Ovary (tissue), 9 donors: ENCODE data around the gene RASA2. TPM values are rescaled to one million over a fixed set of nuclear protein-coding genes. Genes with fewer than 3 reads are reported as not detected.

ENCODE experiments used
- DNase-seq, 5 donors: peaks; one replicate each; pipeline ENCODE4 v3.0.0-alpha.2; 2019 to 2020
- H3K27ac ChIP-seq, 2 donors: fragments of 200-600 bp; one replicate each; pipeline versions ENCODE4 v1.5.1 to v1.8.0; 2019 to 2022
- H3K27me3 ChIP-seq: fragments of 200-600 bp; one replicate; pipeline ENCODE4 v1.8.0; 2022
- H3K36me3 ChIP-seq: fragments of 200-600 bp; sonication (generic); one replicate; pipeline ENCODE4 v1.5.1; 2019
- H3K4me1 ChIP-seq: one replicate; pipeline ENCODE4 v1.8.1; 2013; ENCODE audit warnings: mild to moderate bottlenecking, moderate library complexity; ENCODE audit not compliant: insufficient read depth
- H3K4me3 ChIP-seq: fragments of 200-600 bp; sonication (generic); one replicate; pipeline ENCODE4 v1.5.1; 2017
- H3K9me3 ChIP-seq, 2 donors: fragments of 200-600 bp in 1 of 2; sonication (generic) in 1 of 2; one replicate each; pipeline versions ENCODE4 v1.5.1 to v1.8.1; 2013 to 2019; ENCODE audit warnings: mild to moderate bottlenecking in 1 of 2, moderate library complexity in 1 of 2
- CTCF ChIP-seq, 3 donors: fragments of 450-650 bp in 2 of 3; fragments of 200-600 bp in 1 of 3; IDR thresholded peaks; one replicate each; pipeline versions ENCODE4 v1.5.1 to v1.8.0; 2016 to 2022; ENCODE audit warnings: antibody characterized with exemption in 3 of 3, mild to moderate bottlenecking in 1 of 3
- EP300 ChIP-seq: sonication (generic); formaldehyde crosslinking; IDR thresholded peaks from one replicate; pipeline ENCODE4 v1.6.1; 2017; ENCODE audit warnings: antibody characterized with exemption
- POLR2A ChIP-seq: fragments of 450-650 bp; IDR thresholded peaks from one replicate; pipeline ENCODE4 v1.6.1; 2017; ENCODE audit warnings: antibody characterized with exemption, mild to moderate bottlenecking, moderate library complexity
- WGBS, 3 donors: extraction: QIAGEN DNeasy Blood & Tissue Kit in 1 of 3; methylation state at CpG; one replicate each; pipeline versions ENCODE4 v1.1.5 to v1.1.7; 2013 to 2017; 5-methylcytosine and 5-hydroxymethylcytosine counted together
- intact Hi-C, 4 donors: fragments of 100-400 bp; cut with DNase I; formaldehyde crosslinking; loops; one replicate each; pipeline versions ENCODE4 v1.11.0 to v1.15.1; 2022 to 2023
- polyA plus RNA-seq, 2 donors: library from polyadenylated mRNA; stranded (reverse); fragments of 200-250 nt in 1 of 2; fragments of 350-450 nt in 1 of 2; fragmentation: Illumina TruSeq in 1 of 2; extraction: RNeasy Lipid Tissue Mini Kit (QIAGEN cat#74804) in 1 of 2; gene quantifications; one replicate each; pipeline ENCODE4 v1.2.3, GENCODE V29; 2013 to 2014
- total RNA-seq, 7 donors: library from RNA; depleted of rRNA in 2 of 7; stranded (reverse); fragments of >200 nt in 2 of 7; fragmentation: NEBNext Ultra II Directional in 3 of 7; extraction: Animal tissue kit (Norgen Biotek cat#: 25700) in 3 of 7; gene quantifications; one replicate each; pipeline versions ENCODE4 v1.1.0 to v1.2.4, GENCODE V29; 2016 to 2023
- donor health status: DM: no; HTN: no; CAD: no; lungs with moderate emphysema.
- donor health status: DM: no; HTN: no; CAD: no.
- donor health status: Bipolar disorder and iron deficiency.
- donor health status: DM: yes; HTN: yes; CAD: no.
- donor health status: DM: no; HTN: no; CAD: no.
- donor health status: DM: yes; HTN: yes; CAD: no.

The RASA2 gene
- total and polyA plus RNA-seq, 9 donors = 6.9 to 28.1 (median 17.6) TPM

- peaks cover 19% of the 10 kb centered on the region for H3K4me1 ChIP-seq
- H3K27ac ChIP-seq = peak overlapping the region in 1 of 2 donors; percentile 40
- intact Hi-C loops = no loop called here
- H3K36me3 ChIP-seq = no peaks in the 10 kb centered on the region
- TF ChIP-seq CTCF (IDR thresholded peaks at IDR 0.05) = no peak
- H3K4me3 ChIP-seq = peak overlapping the region; percentile 48
- H3K9me3 ChIP-seq = no peaks in the 10 kb centered on the region
- 0 to 1% (median 1%) methylated on average over 63 to 64 of the region's 64 CpGs for WGBS, 3 donors
- H3K27me3 ChIP-seq = no peaks in the 10 kb centered on the region
- peak; percentile 49 to 75 (median 65) for DNase-seq
Measured at GRCh38 chr3:141659821-141660613, 173.2 kb downstream of the RASA2 start.

GRCh38 chr3:141660614-141660947, 173.8 kb downstream of the RASA2 start:
- no peak overlapping the region for H3K27ac ChIP-seq
- no peak for TF ChIP-seq POLR2A
- no peak for TF ChIP-seq EP300
- H3K9me3 ChIP-seq = no peaks in the 10 kb centered on the region
- intact Hi-C loops = no loop called here
- no peak for DNase-seq
- H3K27me3 ChIP-seq = no peaks in the 10 kb centered on the region
- peaks cover 19% of the 10 kb centered on the region for H3K4me1 ChIP-seq
- H3K4me3 ChIP-seq = peak overlapping the region; percentile 48
- 31 to 39% (median 35%) methylated on average over 9 of the region's 9 CpGs for WGBS, 3 donors
- H3K36me3 ChIP-seq = no peaks in the 10 kb centered on the region

GRCh38 chr3:141661229-141662196, 174.7 kb downstream of the RASA2 start:
- no peaks in the 10 kb centered on the region for H3K9me3 ChIP-seq
- intact Hi-C loops = no loop called here
- peaks cover 19% of the 10 kb centered on the region for H3K4me1 ChIP-seq
- no peak overlapping the region for H3K4me3 ChIP-seq
- TF ChIP-seq EP300 (no peak), CTCF (IDR thresholded peaks at IDR 0.05) (no peak), POLR2A (no peak)
- no peaks in the 10 kb centered on the region for H3K27me3 ChIP-seq
- peak overlapping the region in 1 of 2 donors; percentile 18 for H3K27ac ChIP-seq
- H3K36me3 ChIP-seq = no peaks in the 10 kb centered on the region
- DNase-seq = no peak
- 81 to 89% (median 87%) methylated on average over 11 of the region's 11 CpGs for WGBS, 3 donors

GRCh38 chr3:141663993-141664392, 177.2 kb downstream of the RASA2 start:
- Histone ChIP-seq H3K4me1 (peaks cover 19% of the 10 kb centered on the region), H3K4me3 (no peak overlapping the region), H3K27me3 (no peaks in the 10 kb centered on the region), H3K27ac (peak overlapping the region in 1 of 2 donors; percentile 77), H3K36me3 (no peaks in the 10 kb centered on the region), H3K9me3 (no peaks in the 10 kb centered on the region)
- WGBS, 3 donors = 5 to 17% (median 6%) methylated on average over 8 of the region's 8 CpGs
- intact Hi-C loops = no loop called here
- no peak for TF ChIP-seq EP300
- no peak for TF ChIP-seq CTCF (IDR thresholded peaks at IDR 0.05)
- peak; percentile 55 to 85 (median 76) for DNase-seq

Other genes with a start within 250 kb of the RASA2 start
- 100 to 1,000 TPM in 2 of 7 donors, 10 to 100 TPM in 5; 77.5 to 125 (median 84.4) TPM for gene ZBTB38, start 118.5 kb upstream of the RASA2 start, total RNA-seq
- 10 to 100 TPM; 23.2 to 43.0 TPM for gene ZBTB38, start 118.5 kb upstream of the RASA2 start, polyA plus RNA-seq